HG03457 (cell line): ENCODE results near the gene CENPM.

Experiments
- ATAC-seq: cut with Tn5 transposase; IDR thresholded peaks from one replicate; pipeline ENCODE4 v1.9.1; 2021; ENCODE audit warnings: moderate number of reproducible peaks; ENCODE audit not compliant: unreplicated experiment

Gene CENPM

GRCh38 chr22:41900652-41901312 lies 46.2 kb downstream of the CENPM start:
- no peak for ATAC-seq

DNA sequence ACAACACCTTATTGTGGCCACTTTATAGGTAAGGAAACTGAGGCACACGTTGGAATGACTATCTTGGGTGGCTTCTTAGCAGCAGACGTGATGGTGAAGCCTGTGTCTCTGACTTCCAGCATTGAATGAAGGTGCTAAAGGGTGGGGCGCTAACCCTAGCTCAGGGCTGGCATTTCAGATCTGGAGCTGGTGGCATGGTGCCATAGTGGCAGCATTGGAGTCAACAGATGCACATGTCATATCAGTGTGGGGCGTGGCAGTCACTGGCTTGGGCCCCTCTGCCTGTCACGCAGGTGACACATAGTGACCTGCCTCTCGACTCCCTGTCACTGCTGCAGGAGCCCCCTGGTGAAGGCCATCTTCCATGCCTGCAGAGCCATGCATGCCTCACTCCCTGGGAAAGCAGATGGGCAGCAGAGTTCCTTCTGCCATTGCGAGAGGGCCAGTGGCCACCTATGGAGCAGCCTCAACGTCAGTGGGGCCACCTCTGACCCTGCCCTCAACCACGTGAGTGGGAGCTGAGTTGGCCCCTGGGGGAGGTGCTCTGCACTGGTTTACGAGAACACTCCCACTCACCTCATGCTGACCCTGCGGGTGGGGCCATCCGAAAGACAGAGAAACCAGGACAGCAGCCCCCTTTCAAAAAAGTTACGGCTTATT lies 46.8 kb downstream of the CENPM start:
- no peak for ATAC-seq

DNA sequence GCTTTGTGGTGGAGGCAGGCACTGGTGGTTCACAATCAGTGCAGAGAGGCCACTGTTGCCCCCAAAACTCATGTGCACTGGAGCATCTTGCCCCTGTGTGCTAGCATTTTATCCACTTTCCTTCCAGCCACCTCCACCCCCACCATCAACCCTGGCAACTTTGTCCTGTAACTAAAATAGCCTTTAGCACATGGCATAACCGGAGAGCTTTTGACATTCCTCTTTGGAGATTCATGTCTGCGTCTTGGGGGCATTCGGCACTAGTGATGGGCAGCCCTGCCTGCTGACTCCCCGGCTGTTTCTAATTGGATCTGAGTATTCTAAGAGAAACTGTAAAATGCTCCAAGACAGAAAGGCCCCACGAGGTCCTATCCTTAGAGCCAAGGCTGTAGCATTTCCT lies 47.8 kb downstream of the CENPM start:
- ATAC-seq: no peak

- no peak for ATAC-seq
These were observed 48.3 kb downstream of the CENPM start for GRCh38 chr22:41898645-41899044.

DNA sequence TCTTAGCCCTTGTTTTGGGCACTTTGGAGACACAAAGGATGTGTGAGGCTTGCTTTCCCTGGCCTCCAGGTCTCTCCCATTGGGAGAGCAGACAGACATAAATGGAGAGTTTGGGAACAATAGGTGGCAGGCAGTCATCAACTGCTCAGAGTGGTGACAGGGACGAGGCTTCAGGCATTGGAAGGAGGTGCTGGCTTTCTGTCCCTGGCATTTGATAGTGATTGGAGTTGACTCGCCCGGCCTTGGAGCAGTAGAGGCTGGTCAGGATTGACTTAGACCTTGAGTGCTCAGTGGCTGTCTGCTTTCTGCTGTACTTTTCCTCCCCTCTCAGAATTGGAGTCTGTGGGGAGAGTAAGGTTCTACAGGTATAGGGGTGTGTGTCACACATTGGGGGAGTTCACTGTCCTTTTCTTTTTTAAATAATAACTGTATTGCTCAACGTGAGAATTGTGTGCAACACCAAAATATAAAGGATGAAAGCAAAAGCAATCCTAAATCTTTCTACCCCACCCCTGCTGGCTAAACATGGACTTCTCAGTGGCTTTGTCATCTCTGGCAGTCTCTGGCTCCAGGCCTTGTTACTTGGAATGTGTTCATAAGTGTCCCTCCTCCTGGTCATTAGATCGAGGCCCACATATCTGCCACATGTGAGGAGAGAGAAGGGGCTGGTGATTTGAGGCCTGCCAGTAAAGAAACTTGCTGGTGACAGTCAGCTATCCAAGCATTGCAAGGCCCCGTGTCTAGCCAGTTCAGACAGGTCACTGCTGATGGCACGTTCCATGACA lies 53.2 kb downstream of the CENPM start:
- ATAC-seq: no peak

DNA sequence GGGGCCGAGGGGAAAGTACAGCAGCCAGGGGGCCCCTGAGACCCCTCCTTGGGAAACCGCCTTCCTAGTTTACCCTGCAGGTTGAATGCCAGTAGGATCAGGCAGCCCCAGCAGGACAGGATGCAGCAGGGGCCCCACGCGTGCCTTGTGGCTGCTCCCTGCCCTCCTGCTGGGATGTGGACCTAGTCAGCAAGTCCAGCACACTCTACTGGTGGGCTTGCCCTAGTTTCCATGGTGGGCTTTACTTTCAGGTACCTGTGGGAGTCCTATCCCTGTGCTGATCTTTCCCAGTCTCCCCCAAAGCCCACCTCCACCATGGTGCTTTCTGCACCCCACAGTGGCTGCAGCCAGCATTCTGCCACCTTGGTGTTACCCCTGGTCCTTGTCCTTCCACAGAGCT lies 54.2 kb downstream of the CENPM start:
- no peak for ATAC-seq

- ATAC-seq: no peak
These were observed 55.5 kb downstream of the CENPM start for GRCh38 chr22:41891407-41891806.
